ENCODE results near the gene KRT16.
A peak's percentile ranks its signal among the peaks of the same experiment; 100 is the strongest.

Gene KRT16

GRCh38 chr17:41633556-41634199, 21.1 kb upstream of the KRT16 start:
- H3K4me1 ChIP-seq (ENCODE audit: control insufficient read depth, insufficient read depth, low read depth, low read length) = peaks cover 7% of the 10 kb centered on the region
- H4K8ac ChIP-seq (ENCODE audit: low read length) = no peak overlapping the region
- no peak overlapping the region for H3K23ac ChIP-seq (ENCODE audit: low read length in 2 of 2)
- no peak overlapping the region for H2AK5ac ChIP-seq (ENCODE audit: low read length, severe bottlenecking)
- H4K91ac ChIP-seq (ENCODE audit: low read length) = no peak overlapping the region
- no peak overlapping the region for H3K18ac ChIP-seq (ENCODE audit: low read depth in 1 of 2, low read length in 2 of 2)
- H3K9me3 ChIP-seq (ENCODE audit: control insufficient read depth, low read length) = no peaks in the 10 kb centered on the region
- H3K27me3 ChIP-seq (ENCODE audit: control insufficient read depth in 1 of 2, insufficient read depth in 1 of 2, low read length in 2 of 2) = peaks cover 0 to 11% of the 10 kb centered on the region in 2 experiments
- H3K79me1 ChIP-seq (replicated peaks; ENCODE audit: low read length, poor library complexity, severe bottlenecking) = no peaks in the 10 kb centered on the region
- H3K36me3 ChIP-seq (ENCODE audit: control insufficient read depth in 1 of 2, insufficient read depth in 2 of 2, low read depth in 1 of 2, low read length in 2 of 2) = no peaks in the 10 kb centered on the region
- H3K14ac ChIP-seq (ENCODE audit: low read length in 2 of 2) = no peak overlapping the region
- no peak overlapping the region for H3K4ac ChIP-seq (ENCODE audit: low read depth in 1 of 2, low read length in 2 of 2)
- H3K4me3 ChIP-seq (ENCODE audit: insufficient read depth in 1 of 2, low read depth in 1 of 2, low read length in 2 of 2) = no peak overlapping the region
- H3K9ac ChIP-seq (ENCODE audit: low read length) = no peak overlapping the region
- no peak overlapping the region for H2BK120ac ChIP-seq (ENCODE audit: low read depth, low read length)
- DNase-seq = peak; percentile 18
- no peak overlapping the region for H2BK12ac ChIP-seq (ENCODE audit: low read length in 2 of 2)
- no peak overlapping the region for H3K4me2 ChIP-seq (ENCODE audit: low read length, poor library complexity, severe bottlenecking)
- 93% methylated on average over 14 of the region's 14 CpGs for WGBS
- H3K27ac ChIP-seq (ENCODE audit: low read length, poor library complexity, severe bottlenecking) = no peak overlapping the region
- H2BK15ac ChIP-seq (ENCODE audit: low read depth, poor library complexity, severe bottlenecking) = no peak overlapping the region
- H2BK5ac ChIP-seq (ENCODE audit: low read depth, low read length, poor library complexity, severe bottlenecking) = no peak overlapping the region
- no peak overlapping the region for H2AFZ ChIP-seq (ENCODE audit: low read depth, low read length)

GRCh38 chr17:41632482-41633105, 20.0 kb upstream of the KRT16 start:
- Histone ChIP-seq H2BK15ac (ENCODE audit: low read depth, poor library complexity, severe bottlenecking) (no peak overlapping the region), H4K8ac (ENCODE audit: low read length) (no peak overlapping the region), H3K79me1 (replicated peaks; ENCODE audit: low read length, poor library complexity, severe bottlenecking) (no peaks in the 10 kb centered on the region), H3K4me1 (ENCODE audit: control insufficient read depth, insufficient read depth, low read depth, low read length) (peaks cover 7% of the 10 kb centered on the region), H3K36me3 (ENCODE audit: control insufficient read depth in 1 of 2, insufficient read depth in 2 of 2, low read depth in 1 of 2, low read length in 2 of 2) (no peaks in the 10 kb centered on the region), H2AFZ (ENCODE audit: low read depth, low read length) (no peak overlapping the region), H3K23ac (ENCODE audit: low read length in 2 of 2) (no peak overlapping the region), H3K9ac (ENCODE audit: low read length) (no peak overlapping the region), H3K4ac (ENCODE audit: low read depth in 1 of 2, low read length in 2 of 2) (no peak overlapping the region), H3K9me3 (ENCODE audit: control insufficient read depth, low read length) (no peaks in the 10 kb centered on the region), H2BK120ac (ENCODE audit: low read depth, low read length) (no peak overlapping the region), H3K27me3 (ENCODE audit: control insufficient read depth in 1 of 2, insufficient read depth in 1 of 2, low read length in 2 of 2) (peaks cover 4 to 19% of the 10 kb centered on the region in 2 experiments), H3K14ac (ENCODE audit: low read length in 2 of 2) (peak overlapping the region in 1 of 2 experiments; percentile 77), H3K4me3 (ENCODE audit: insufficient read depth in 1 of 2, low read depth in 1 of 2, low read length in 2 of 2) (no peak overlapping the region), H3K4me2 (ENCODE audit: low read length, poor library complexity, severe bottlenecking) (no peak overlapping the region), H3K18ac (ENCODE audit: low read depth in 1 of 2, low read length in 2 of 2) (no peak overlapping the region), H3K27ac (ENCODE audit: low read length, poor library complexity, severe bottlenecking) (no peak overlapping the region), H2BK12ac (ENCODE audit: low read length in 2 of 2) (no peak overlapping the region), H2BK5ac (ENCODE audit: low read depth, low read length, poor library complexity, severe bottlenecking) (no peak overlapping the region), H2AK5ac (ENCODE audit: low read length, severe bottlenecking) (no peak overlapping the region), H4K91ac (ENCODE audit: low read length) (peak overlapping the region; percentile 52)
- DNase-seq = no peak
- WGBS = 79% methylated on average over 5 of the region's 5 CpGs

- Histone ChIP-seq H2BK120ac (ENCODE audit: low read depth, low read length) (no peak overlapping the region), H3K23ac (ENCODE audit: low read length in 2 of 2) (no peak overlapping the region), H2BK12ac (ENCODE audit: low read length in 2 of 2) (no peak overlapping the region), H4K91ac (ENCODE audit: low read length) (no peak overlapping the region), H3K14ac (ENCODE audit: low read length in 2 of 2) (no peak overlapping the region), H3K27me3 (ENCODE audit: control insufficient read depth in 1 of 2, insufficient read depth in 1 of 2, low read length in 2 of 2) (peaks cover 4 to 26% of the 10 kb centered on the region in 2 experiments), H3K36me3 (ENCODE audit: control insufficient read depth in 1 of 2, insufficient read depth in 2 of 2, low read depth in 1 of 2, low read length in 2 of 2) (no peaks in the 10 kb centered on the region), H3K4me3 (ENCODE audit: insufficient read depth in 1 of 2, low read depth in 1 of 2, low read length in 2 of 2) (no peak overlapping the region), H3K9me3 (ENCODE audit: control insufficient read depth, low read length) (no peaks in the 10 kb centered on the region), H2BK5ac (ENCODE audit: low read depth, low read length, poor library complexity, severe bottlenecking) (no peak overlapping the region), H3K4me2 (ENCODE audit: low read length, poor library complexity, severe bottlenecking) (no peak overlapping the region), H3K18ac (ENCODE audit: low read depth in 1 of 2, low read length in 2 of 2) (no peak overlapping the region), H2AFZ (ENCODE audit: low read depth, low read length) (no peak overlapping the region), H2AK5ac (ENCODE audit: low read length, severe bottlenecking) (no peak overlapping the region), H2BK15ac (ENCODE audit: low read depth, poor library complexity, severe bottlenecking) (no peak overlapping the region), H3K4me1 (ENCODE audit: control insufficient read depth, insufficient read depth, low read depth, low read length) (peaks cover 12% of the 10 kb centered on the region), H3K9ac (ENCODE audit: low read length) (no peak overlapping the region), H3K27ac (ENCODE audit: low read length, poor library complexity, severe bottlenecking) (no peak overlapping the region), H4K8ac (ENCODE audit: low read length) (no peak overlapping the region), H3K4ac (ENCODE audit: low read depth in 1 of 2, low read length in 2 of 2) (no peak overlapping the region), H3K79me1 (replicated peaks; ENCODE audit: low read length, poor library complexity, severe bottlenecking) (no peaks in the 10 kb centered on the region)
- no peak for DNase-seq
- WGBS = 92% methylated on average over 15 of the region's 15 CpGs
Measured at GRCh38 chr17:41631898-41632285, 19.3 kb upstream of the KRT16 start.

GRCh38 chr17:41631025-41631897, 18.7 kb upstream of the KRT16 start:
- Histone ChIP-seq H3K4me3 (ENCODE audit: insufficient read depth in 1 of 2, low read depth in 1 of 2, low read length in 2 of 2) (no peak overlapping the region), H3K9me3 (ENCODE audit: control insufficient read depth, low read length) (no peaks in the 10 kb centered on the region), H3K23ac (ENCODE audit: low read length in 2 of 2) (no peak overlapping the region), H3K18ac (ENCODE audit: low read depth in 1 of 2, low read length in 2 of 2) (no peak overlapping the region), H2BK5ac (ENCODE audit: low read depth, low read length, poor library complexity, severe bottlenecking) (no peak overlapping the region), H3K14ac (ENCODE audit: low read length in 2 of 2) (no peak overlapping the region), H2BK120ac (ENCODE audit: low read depth, low read length) (no peak overlapping the region), H2AK5ac (ENCODE audit: low read length, severe bottlenecking) (no peak overlapping the region), H3K9ac (ENCODE audit: low read length) (no peak overlapping the region), H3K4me1 (ENCODE audit: control insufficient read depth, insufficient read depth, low read depth, low read length) (peaks cover 18% of the 10 kb centered on the region), H2AFZ (ENCODE audit: low read depth, low read length) (no peak overlapping the region), H3K27me3 (ENCODE audit: control insufficient read depth in 1 of 2, insufficient read depth in 1 of 2, low read length in 2 of 2) (peaks cover 4 to 27% of the 10 kb centered on the region in 2 experiments), H3K27ac (ENCODE audit: low read length, poor library complexity, severe bottlenecking) (no peak overlapping the region), H3K36me3 (ENCODE audit: control insufficient read depth in 1 of 2, insufficient read depth in 2 of 2, low read depth in 1 of 2, low read length in 2 of 2) (no peaks in the 10 kb centered on the region), H2BK15ac (ENCODE audit: low read depth, poor library complexity, severe bottlenecking) (no peak overlapping the region), H3K4ac (ENCODE audit: low read depth in 1 of 2, low read length in 2 of 2) (no peak overlapping the region), H4K91ac (ENCODE audit: low read length) (no peak overlapping the region), H2BK12ac (ENCODE audit: low read length in 2 of 2) (no peak overlapping the region), H4K8ac (ENCODE audit: low read length) (no peak overlapping the region), H3K79me1 (replicated peaks; ENCODE audit: low read length, poor library complexity, severe bottlenecking) (no peaks in the 10 kb centered on the region), H3K4me2 (ENCODE audit: low read length, poor library complexity, severe bottlenecking) (no peak overlapping the region)
- no peak for DNase-seq
- 86% methylated on average over 8 of the region's 8 CpGs for WGBS
